Prostate gland (tissue), 2 donors: ENCODE measurements around the gene GNMT.

Experiments used
- CTCF ChIP-seq, 4 experiments: fragments of 200-600 bp in 2 of 4; fragments of 450-650 bp in 2 of 4; sonication (generic) in 2 of 4; IDR thresholded peaks; 1 replicate in 3 of 4; 2 replicates in 1 of 4; pipeline ENCODE4 v1.5.1; 2016 to 2019; ENCODE audit warnings: antibody characterized with exemption in 4 of 4, mild to moderate bottlenecking in 2 of 4, moderate library complexity in 2 of 4
- POLR2A ChIP-seq: fragments of 450-650 bp; IDR thresholded peaks from one replicate; pipeline ENCODE4 v1.6.1; 2016; ENCODE audit warnings: antibody characterized with exemption, mild to moderate bottlenecking
- POLR2AphosphoS5 ChIP-seq: sonication (generic); formaldehyde crosslinking; IDR thresholded peaks from one replicate; pipeline ENCODE4 v1.6.1; 2017; ENCODE audit warnings: antibody characterized with exemption

- TF ChIP-seq POLR2A (no peak), POLR2AphosphoS5 (no peak), CTCF (IDR thresholded peaks at IDR 0.05) (no peak)
Measured at GRCh38 chr6:42981836-42982235, 21.3 kb downstream of the GNMT start.
